Fibroblast of gingiva (primary cell): ENCODE measurements around the gene AQP6.
"Not testable (repeated sequence)": the region's sequence is repeated elsewhere in the genome, so short reads cannot be mapped to it uniquely, and the experiment has no call there.

ENCODE experiments used
- DNase-seq: peaks from one replicate; pipeline ENCODE4 v3.0.0-alpha.2; 2011; ENCODE audit warnings: low read depth

AQP6 gene

GRCh38 chr12:49969651-49970429, 2.9 kb upstream of the AQP6 start:
- DNase-seq: no peak

GRCh38 chr12:49970658-49971057, 2.1 kb upstream of the AQP6 start:
- DNase-seq: no peak

- DNase-seq: no peak
Observed at GRCh38 chr12:49971141-49971540, 1.6 kb upstream of the AQP6 start.

DNA sequence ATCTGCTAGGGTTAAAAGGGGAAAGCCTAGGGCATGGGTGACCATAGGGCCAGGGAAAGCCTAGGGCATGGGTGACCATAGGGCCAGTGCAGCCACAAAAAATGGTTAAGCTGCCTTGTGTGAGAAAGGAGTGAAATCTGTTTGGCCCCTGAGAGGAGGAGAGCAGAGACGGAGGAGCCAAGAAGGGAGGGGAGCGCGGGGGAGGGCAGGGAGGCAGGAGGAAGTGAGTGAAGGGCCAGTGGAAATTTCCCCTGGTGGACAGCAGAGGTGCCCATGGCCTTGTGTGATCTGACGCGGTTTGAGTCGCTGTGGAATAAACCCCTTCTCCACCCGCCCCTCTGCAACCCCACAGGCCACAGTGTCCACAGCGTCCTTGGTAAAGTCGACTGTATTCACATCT, 618 bp upstream of the AQP6 start:
- no peak for DNase-seq

DNA sequence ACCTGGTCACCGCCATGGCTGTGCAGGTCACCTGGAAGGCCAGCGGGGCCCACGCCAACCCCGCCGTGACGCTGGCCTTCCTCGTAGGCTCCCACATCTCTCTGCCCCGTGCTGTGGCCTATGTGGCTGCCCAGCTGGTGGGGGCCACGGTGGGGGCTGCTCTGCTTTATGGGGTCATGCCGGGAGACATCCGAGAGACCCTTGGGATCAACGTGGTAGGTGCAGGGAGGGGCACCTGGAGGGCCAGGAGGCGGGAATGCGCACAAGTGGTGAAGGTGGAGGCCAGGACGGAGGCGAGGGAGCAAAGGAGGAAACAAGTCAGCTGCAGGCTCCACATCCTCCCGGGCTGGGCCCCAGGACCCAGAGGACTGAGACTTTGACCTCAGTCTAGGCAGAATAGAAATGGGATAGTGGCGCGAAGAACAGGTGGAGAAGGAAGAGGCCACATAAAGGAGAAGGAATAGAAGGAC, 649 bp downstream of the AQP6 start:
- no peak for DNase-seq

DNA sequence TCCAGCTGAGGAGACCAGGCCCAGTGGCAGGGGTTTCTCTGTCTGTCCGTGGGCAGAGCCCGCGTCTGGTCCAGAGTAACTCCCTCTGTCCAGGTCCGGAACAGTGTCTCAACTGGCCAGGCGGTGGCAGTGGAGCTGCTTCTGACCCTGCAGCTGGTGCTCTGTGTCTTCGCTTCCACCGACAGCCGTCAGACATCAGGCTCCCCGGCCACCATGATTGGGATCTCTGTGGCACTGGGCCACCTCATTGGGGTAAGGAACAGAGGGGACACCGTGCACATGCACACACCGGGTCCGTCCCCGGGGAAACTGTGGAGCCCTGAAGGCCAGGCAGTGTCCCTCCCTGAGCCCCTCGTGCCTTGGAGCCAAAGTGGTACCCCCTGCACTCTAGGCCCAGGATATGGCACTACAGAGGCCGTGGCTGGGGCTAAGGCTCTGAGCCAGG, 1.5 kb downstream of the AQP6 start:
- DNase-seq: peak; percentile 71

- no peak for DNase-seq
Observed at GRCh38 chr12:49974677-49975317, 2.0 kb downstream of the AQP6 start.

DNA sequence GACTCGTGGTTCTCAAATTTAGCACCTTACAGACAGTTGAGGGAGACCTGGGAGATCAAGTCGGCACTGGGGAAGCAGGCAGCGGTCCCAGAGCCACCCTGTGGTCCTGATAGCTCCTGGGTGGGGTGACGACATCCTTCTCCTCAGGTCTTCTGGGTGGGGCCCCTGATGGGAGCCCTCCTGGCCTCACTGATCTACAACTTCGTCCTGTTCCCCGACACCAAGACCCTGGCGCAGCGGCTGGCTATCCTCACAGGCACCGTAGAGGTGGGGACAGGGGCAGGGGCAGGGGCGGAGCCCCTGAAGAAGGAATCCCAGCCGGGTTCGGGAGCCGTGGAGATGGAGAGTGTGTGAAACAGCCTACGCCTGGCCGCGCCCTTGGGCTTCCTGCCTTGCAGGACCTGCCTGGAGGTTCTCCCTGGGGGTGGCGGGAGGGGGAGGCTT, 2.6 kb downstream of the AQP6 start:
- no peak for DNase-seq

DNA sequence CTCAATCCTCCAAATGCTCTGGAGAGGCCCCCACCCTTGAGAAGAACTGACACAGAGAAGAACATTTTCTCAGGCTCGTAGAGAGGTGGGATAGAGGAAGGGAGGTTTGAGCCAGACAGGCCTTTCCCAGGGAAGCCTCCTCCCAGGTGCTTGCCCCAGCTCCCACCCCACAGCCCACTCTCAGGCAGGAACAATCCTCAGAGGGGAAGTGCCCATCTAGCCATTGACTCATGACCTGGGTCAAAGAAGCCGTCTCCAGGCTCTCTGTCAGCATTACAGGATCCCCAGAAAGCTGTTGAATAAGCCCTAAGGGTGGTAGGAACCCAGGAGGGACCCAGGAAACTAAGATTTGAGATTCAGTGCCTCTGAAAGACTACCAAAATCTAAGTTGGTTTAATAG, 3.8 kb downstream of the AQP6 start:
- no peak for DNase-seq

GRCh38 chr12:49978125-49978524, 5.4 kb downstream of the AQP6 start:
- DNase-seq: no peak

DNA sequence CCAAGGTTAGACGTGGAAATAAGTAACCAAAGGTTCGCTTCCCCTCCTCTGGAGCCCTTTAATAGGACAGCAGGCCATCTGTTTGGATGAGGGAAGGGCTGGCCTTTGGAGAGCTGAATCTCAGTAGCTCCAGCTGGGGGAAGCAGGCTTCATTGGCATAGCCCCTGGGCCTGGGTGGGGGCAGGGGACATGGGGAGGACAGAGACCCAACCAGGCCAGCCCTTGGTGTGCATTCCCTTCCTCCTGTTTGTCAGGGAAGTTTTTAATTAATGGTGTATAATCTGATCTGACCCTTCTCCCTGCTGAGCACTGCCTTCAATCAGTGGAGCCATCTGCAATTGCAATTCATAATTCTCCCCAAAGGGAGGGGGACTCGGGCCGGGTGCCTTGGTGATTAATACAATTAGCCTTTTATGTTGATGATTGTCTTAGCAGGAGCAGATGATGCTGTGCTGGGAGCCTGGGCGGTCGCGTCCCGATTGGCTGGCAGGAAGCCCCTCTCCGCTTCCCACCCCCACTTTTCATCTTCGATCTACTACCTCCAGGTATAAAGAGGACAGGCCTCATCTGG, 6.4 kb downstream of the AQP6 start:
- no peak for DNase-seq

DNA sequence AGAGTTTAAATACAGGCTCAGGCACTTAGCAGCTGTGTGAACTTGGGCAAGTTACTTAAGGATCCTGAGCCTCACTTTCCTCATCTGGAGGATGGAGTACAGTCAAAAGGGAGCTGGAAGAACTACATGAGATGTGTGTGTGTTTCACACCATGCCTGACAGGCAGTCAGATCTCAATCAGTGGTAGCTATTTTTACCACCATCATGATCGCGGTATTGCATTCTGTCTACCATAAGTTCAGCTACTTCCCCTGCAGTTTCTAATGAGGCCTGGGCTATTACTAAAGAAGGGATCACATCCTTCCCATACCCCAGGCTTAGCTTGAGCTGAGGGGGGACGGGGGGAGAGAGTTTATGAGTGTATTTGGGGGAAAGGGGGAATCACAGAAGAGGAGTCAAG, 7.0 kb downstream of the AQP6 start:
- DNase-seq: no peak

DNA sequence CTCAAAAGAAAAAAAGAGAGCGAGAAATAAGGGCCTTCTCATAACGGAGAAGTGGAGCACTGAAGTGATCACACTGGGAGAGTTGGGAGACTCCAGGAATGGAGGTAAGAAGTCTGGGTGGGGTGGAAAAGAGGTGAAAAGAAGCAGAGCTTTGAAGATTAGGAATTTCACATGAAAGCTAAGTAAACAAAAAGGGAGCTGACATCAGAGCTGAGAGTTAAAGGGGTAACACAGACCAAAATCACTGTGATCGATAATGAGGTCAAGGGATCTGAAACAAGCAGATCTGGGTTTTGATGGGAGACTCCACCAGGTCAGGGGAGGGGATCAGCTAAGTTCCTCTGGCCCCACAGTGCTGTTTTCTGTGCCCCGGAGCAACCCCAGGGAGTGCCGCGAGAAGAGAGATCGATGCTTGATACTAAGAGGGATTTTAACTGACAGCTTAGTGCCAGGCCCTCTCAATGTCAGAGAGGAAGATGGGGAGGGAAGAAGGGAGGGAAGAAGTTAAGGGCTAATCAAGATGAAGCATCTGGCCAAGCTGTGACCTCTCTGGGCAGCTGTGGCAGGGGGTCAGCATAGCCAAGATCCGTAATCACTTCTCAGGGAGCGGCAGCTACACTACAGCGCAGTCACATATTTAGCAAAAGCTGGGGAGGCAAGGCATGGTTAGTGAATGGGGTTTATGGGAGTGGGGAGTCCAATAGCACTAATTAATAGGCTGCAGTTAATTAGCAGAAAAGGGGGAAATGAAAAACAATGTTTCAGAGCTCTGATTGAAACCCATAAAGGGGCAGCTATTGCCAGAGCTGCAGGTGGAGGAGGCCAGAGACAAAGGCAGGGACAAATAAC, 8.0 kb downstream of the AQP6 start:
- DNase-seq: no peak

DNA sequence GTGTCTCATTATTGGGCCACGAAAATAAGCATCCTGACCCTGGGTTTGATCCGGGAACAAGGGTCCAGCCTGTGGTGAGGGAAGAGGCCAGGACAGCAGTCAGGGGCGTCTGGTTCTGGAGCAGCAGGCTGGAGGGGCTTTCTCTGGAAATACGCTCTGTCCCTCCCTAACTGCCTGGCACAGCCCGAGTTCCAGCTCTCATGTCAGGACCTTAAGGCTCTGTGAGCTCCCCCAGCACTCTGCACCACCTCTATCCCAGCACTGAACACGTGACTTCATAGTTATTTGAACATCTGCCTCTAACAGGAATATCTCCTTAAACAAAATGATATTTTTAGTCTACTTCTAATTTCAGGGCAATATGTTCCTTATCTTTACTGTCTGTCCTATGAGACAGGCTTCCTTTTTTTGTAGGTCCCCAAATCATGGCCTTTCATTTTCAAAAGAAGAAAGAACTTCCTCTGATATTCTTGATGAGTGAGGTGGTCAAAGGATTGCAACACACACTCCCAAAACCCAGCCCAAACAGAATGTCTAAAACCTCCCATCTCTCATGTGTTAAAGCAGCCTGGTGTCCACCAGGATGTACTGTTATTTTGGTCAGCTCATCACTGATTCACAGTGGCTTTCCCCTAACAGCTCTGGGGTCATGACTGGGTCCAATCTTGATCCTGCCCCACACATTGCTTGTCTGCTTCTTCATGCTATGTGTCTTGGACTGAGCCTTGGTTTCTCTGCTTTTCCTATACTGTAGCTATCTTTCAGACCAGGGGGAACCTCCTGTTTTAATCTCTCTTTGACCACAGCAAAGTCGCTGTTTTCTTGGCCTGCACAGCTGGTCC, 9.7 kb downstream of the AQP6 start:
- DNase-seq: no peak

DNA sequence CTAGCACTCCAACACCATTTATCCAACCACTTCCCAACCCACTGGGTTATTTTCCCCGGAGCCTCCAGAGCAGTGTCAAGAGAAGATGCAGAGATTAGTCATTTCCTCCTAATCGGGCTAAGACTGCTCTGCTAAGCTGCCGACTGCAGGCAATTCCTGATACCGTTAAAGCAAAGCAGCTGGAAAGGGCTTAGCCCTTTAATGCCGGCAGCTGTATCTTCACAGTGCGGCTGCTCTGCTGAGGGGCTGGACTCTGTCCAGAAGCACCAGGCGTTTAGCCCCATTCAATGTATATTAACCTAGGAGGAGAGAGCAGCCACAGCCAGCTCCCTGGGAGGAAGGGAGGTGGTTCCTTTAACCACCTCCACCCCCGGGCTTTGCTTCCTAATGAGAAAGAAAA, 11.1 kb downstream of the AQP6 start:
- peak; percentile 66 for DNase-seq

DNA sequence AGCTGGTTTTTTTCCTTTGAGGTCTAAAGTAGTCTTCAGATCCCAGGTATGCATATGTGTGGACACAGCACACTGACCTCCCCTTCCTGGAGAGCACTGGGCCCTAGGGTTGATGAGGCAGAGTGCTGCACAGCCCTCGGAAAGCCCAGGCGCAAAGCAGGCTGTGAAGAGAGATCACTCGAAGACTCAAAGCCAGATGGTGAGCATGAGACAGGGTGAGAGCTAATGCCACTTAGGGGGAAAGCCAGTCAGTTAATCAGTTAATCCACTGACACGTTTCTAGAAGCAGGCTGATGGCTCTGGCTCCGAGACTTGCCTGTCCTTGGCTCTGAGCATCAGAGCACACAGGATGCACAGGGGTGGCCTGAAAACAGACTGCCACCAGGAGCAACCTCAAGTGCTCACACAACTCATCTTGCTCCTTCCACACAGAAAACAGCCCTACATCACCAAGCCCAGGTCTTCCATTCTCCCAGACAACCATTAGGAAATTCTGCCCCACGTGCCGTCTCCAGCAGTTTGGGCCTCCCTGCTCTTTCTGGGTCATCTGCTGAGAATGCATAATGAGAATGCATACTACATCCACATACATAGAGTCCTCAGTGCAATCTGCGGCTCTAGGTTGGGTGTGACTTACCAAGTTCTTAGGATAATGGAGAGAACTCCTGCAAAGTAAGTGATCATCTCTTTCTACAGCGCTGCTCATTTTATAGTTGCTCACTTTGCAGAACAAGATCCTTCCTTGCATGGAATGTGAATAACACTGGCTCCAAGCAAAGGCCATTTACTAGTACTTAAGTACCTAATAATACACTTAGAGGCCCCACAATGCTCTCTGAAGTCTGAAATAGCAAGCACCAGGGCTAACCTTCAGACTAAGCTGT, 12.0 kb downstream of the AQP6 start:
- DNase-seq: no peak

DNA sequence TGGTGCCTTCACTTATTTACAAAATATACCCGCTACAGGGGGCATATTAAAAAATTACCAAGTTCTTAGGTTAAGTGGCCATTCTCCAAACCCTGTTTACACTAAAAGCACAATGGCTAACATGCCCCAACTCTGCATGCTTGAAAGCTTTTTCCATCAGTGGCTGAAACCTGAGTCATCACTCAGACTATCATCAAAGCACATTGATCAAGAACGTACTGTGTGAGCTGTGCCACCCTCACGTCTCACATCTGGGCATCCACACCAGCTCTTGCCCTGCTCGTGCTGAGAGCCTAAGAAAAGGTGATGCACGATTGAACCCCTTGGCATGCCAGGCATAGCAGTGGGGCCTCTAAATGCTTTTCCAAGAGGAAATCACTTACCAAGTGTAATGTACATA, 13.2 kb downstream of the AQP6 start:
- no peak for DNase-seq

DNA sequence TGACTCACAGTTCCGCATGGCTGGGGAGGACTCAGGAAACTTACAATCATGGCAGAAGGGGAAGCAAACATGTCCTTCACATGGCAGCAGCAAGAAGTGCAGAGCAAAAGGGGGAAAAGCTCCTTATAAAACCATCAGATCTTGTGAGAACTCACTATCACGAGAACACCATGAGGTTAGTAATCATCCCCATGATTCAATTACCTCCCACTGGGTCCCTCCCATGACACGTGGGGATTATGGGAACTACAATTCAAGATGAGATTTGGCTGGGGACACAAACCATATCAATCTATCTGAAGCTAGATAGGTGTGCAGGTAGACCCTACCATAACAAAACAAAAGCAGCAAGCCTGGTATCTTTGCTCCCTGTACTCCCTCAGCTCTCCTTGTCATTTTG, 13.7 kb downstream of the AQP6 start:
- DNase-seq: not testable (repeated sequence)

- DNase-seq: no peak
Observed at GRCh38 chr12:49987625-49988303, 15.0 kb downstream of the AQP6 start.

DNA sequence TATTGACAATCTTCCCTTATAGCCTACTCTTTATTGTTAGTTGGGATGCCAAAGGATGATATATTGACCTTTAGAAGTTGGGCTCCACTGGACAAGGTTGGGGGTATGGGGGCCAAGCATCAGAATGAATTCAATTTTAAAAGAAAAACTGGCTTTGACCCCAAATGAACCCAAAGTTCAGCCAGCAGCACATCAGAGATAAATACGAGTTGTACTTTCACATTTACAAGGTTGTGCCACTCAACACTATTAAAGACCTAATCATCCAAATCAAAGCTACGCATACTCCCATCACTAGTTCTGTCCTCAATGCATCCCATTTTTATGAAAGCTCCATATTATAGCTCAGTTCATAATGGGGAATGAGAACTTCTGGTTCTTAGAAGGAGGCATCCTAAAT, 16.7 kb downstream of the AQP6 start:
- not testable (repeated sequence) for DNase-seq
